Ovary (tissue), 3 donors: ENCODE results near the gene TTLL6.

Experiments
- EP300 ChIP-seq: sonication (generic); formaldehyde crosslinking; IDR thresholded peaks from one replicate; pipeline ENCODE4 v1.6.1; 2017; ENCODE audit warnings: antibody characterized with exemption
- POLR2A ChIP-seq: fragments of 450-650 bp; IDR thresholded peaks from one replicate; pipeline ENCODE4 v1.6.1; 2017; ENCODE audit warnings: antibody characterized with exemption, mild to moderate bottlenecking, moderate library complexity
- TF ChIP-seq, protein P1 (sequence below), 3 donors: fragments of 450-650 bp in 2 of 3; fragments of 200-600 bp in 1 of 3; IDR thresholded peaks; one replicate each; pipeline versions ENCODE4 v1.5.1 to v1.8.0; 2016 to 2022; ENCODE audit warnings: antibody characterized with exemption in 3 of 3, mild to moderate bottlenecking in 1 of 3
- donor health status: DM: no; HTN: no; CAD: no.

DNA sequence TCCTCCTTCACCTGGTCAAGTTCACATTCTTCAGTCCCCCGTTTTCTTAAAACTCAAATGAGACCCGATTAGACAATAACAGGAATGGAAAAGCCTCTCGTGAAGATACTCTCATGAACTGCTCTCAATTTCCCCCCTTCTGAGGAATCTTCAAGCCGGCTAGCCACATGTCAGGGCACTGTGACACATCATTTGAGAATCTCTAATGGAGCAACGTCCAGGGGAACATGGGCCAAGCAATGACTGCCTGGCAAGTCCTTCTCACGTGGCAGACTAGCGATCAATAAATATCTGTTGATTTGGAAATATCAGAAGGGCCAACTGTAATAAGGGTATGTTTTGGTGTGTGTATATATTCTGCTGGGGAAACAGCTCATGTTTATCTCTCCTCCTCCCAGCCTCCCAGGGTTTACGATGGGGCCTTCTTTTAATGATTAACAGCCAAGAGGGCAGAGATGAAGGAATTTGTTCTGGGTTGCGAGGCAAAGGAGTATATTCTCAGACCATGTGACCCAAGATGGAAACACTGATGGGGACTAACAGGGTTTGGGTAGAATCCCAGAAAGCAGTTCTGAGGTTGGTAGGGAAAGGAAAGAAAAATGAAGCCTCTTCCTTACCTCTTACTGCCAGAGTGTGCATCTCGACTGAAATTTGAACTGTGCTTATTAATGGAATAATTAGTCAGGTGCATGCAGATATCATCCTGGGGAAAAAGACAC lies 21.4 kb downstream of the TTLL6 start:
- TF ChIP-seq EP300 (no peak), POLR2A (no peak)
- TF ChIP-seq, protein P1, sequence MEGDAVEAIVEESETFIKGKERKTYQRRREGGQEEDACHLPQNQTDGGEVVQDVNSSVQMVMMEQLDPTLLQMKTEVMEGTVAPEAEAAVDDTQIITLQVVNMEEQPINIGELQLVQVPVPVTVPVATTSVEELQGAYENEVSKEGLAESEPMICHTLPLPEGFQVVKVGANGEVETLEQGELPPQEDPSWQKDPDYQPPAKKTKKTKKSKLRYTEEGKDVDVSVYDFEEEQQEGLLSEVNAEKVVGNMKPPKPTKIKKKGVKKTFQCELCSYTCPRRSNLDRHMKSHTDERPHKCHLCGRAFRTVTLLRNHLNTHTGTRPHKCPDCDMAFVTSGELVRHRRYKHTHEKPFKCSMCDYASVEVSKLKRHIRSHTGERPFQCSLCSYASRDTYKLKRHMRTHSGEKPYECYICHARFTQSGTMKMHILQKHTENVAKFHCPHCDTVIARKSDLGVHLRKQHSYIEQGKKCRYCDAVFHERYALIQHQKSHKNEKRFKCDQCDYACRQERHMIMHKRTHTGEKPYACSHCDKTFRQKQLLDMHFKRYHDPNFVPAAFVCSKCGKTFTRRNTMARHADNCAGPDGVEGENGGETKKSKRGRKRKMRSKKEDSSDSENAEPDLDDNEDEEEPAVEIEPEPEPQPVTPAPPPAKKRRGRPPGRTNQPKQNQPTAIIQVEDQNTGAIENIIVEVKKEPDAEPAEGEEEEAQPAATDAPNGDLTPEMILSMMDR (IDR thresholded peaks at IDR 0.05), result no peak
